Osteoblast (primary cell): ENCODE results near the gene CDH8. TPM values are rescaled to one million over a fixed set of nuclear protein-coding genes. Genes with fewer than 3 reads are reported as not detected.

Experiments
- DNase-seq: peaks from one replicate; pipeline ENCODE4 v3.0.0; 2011; ENCODE audit warnings: low spot score, mixed read lengths; ENCODE audit not compliant: insufficient read length; ENCODE audit errors: missing footprints
- H2AFZ ChIP-seq: 2 replicates; pipeline ENCODE4 v1.6.0; 2011; ENCODE audit warnings: mild to moderate bottlenecking, low read length
- H3K27ac ChIP-seq: 2 replicates; pipeline ENCODE4 v1.5.1; 2011; ENCODE audit warnings: mild to moderate bottlenecking, low read depth, low read length, moderate library complexity
- H3K27me3 ChIP-seq: 2 replicates; pipeline ENCODE4 v1.6.0; 2012; ENCODE audit warnings: mild to moderate bottlenecking, control low read depth, inconsistent platforms, low read length, moderate library complexity; ENCODE audit not compliant: insufficient read depth
- H3K36me3 ChIP-seq: 2 replicates; pipeline ENCODE4 v1.5.1; 2011; ENCODE audit warnings: mild to moderate bottlenecking, low read length, control low read depth, moderate library complexity; ENCODE audit not compliant: insufficient read depth
- H3K4me1 ChIP-seq: 2 replicates; pipeline ENCODE4 v1.5.1; 2011; ENCODE audit warnings: mild to moderate bottlenecking, low read length, control low read depth, moderate library complexity; ENCODE audit not compliant: insufficient read depth
- H3K4me2 ChIP-seq: 2 replicates; pipeline ENCODE4 v1.6.0; 2011; ENCODE audit warnings: mild to moderate bottlenecking, low read length; ENCODE audit not compliant: insufficient read depth
- H3K4me3 ChIP-seq: fragments of 200-600 bp; sonication (generic); 3 replicates; pipeline ENCODE4 v1.5.1; 2012; ENCODE audit warnings: mild to moderate bottlenecking, low read length, inconsistent platforms; ENCODE audit not compliant: insufficient read depth
- H3K79me2 ChIP-seq: 2 replicates; pipeline ENCODE4 v1.6.0; 2012; ENCODE audit warnings: mild to moderate bottlenecking, low read length, control low read depth, inconsistent platforms; ENCODE audit not compliant: insufficient read depth
- H3K9me3 ChIP-seq: 2 replicates; pipeline ENCODE4 v1.5.1; 2011; ENCODE audit warnings: low read depth, low read length, control low read depth
- H4K20me1 ChIP-seq: 2 replicates; pipeline ENCODE4 v1.6.0; 2012; ENCODE audit warnings: mild to moderate bottlenecking, low read length, control low read depth; ENCODE audit not compliant: insufficient read depth
- total RNA-seq: library from RNA; depleted of rRNA; stranded (reverse); fragments of >200 nt; gene quantifications from 2 replicates; pipeline ENCODE4 v1.2.3, GENCODE V29; 2012
- TF ChIP-seq, protein P1 (sequence below): IDR thresholded peaks from 2 replicates; pipeline ENCODE4 v1.5.1; 2011; ENCODE audit warnings: mild to moderate bottlenecking, low read depth, low read length, moderate library complexity; ENCODE audit errors: extremely low read depth

The CDH8 gene
- total RNA-seq, 1 donor = not detected

DNA sequence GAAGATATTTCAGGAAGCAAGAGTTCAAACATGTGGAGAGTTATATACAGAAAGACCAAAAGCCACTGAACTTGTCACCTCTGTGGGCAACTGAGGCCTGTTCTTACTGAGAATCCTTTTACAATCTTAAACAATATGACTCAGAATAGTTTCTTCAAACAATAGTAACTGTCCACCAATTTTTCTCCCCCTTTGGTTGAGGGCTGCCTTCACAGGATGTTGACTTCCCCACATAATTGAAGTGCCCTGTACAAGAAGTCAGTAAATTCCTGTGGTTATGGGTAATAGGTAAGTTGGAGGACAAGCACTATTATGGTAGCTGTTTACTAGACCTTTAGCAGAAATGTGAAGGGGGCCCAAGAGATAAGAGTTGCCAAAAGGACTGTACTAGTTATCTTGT lies 215.8 kb downstream of the CDH8 start:
- H3K79me2 ChIP-seq = no peaks in the 10 kb centered on the region
- H3K4me3 ChIP-seq = no peak overlapping the region
- TF ChIP-seq, protein P1, sequence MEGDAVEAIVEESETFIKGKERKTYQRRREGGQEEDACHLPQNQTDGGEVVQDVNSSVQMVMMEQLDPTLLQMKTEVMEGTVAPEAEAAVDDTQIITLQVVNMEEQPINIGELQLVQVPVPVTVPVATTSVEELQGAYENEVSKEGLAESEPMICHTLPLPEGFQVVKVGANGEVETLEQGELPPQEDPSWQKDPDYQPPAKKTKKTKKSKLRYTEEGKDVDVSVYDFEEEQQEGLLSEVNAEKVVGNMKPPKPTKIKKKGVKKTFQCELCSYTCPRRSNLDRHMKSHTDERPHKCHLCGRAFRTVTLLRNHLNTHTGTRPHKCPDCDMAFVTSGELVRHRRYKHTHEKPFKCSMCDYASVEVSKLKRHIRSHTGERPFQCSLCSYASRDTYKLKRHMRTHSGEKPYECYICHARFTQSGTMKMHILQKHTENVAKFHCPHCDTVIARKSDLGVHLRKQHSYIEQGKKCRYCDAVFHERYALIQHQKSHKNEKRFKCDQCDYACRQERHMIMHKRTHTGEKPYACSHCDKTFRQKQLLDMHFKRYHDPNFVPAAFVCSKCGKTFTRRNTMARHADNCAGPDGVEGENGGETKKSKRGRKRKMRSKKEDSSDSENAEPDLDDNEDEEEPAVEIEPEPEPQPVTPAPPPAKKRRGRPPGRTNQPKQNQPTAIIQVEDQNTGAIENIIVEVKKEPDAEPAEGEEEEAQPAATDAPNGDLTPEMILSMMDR = no peak
- H3K27me3 ChIP-seq = no peaks in the 10 kb centered on the region
- H4K20me1 ChIP-seq = no peaks in the 10 kb centered on the region
- H3K36me3 ChIP-seq = no peaks in the 10 kb centered on the region
- H2AFZ ChIP-seq = no peak overlapping the region
- no peak overlapping the region for H3K27ac ChIP-seq
- DNase-seq = no peak
- no peak overlapping the region for H3K4me2 ChIP-seq
- no peaks in the 10 kb centered on the region for H3K4me1 ChIP-seq
- no peaks in the 10 kb centered on the region for H3K9me3 ChIP-seq

DNA sequence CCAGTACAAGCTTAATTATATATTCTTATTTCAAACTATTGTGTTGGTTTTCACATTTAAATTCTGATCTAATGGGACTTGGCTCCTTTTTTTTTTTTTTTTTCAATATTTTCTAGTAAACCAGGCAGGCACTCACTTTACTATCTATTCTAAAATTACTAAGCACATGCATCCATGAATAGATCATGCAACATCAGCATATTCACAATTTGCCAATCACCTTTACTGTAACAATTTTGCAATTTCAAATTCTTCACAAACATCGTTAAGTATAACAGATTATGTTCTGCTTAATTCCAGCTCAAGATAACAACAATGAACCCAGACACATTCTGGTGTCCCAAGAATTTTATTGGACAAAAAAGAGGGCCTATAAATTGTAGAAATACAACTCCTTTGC lies 217.4 kb downstream of the CDH8 start:
- Histone ChIP-seq H3K9me3 (no peaks in the 10 kb centered on the region), H2AFZ (no peak overlapping the region), H3K4me1 (no peaks in the 10 kb centered on the region), H3K36me3 (no peaks in the 10 kb centered on the region), H3K27ac (no peak overlapping the region), H3K4me2 (no peak overlapping the region), H3K79me2 (no peaks in the 10 kb centered on the region), H3K27me3 (no peaks in the 10 kb centered on the region), H3K4me3 (no peak overlapping the region), H4K20me1 (no peaks in the 10 kb centered on the region)
- TF ChIP-seq, protein P1 = no peak
- no peak for DNase-seq

DNA sequence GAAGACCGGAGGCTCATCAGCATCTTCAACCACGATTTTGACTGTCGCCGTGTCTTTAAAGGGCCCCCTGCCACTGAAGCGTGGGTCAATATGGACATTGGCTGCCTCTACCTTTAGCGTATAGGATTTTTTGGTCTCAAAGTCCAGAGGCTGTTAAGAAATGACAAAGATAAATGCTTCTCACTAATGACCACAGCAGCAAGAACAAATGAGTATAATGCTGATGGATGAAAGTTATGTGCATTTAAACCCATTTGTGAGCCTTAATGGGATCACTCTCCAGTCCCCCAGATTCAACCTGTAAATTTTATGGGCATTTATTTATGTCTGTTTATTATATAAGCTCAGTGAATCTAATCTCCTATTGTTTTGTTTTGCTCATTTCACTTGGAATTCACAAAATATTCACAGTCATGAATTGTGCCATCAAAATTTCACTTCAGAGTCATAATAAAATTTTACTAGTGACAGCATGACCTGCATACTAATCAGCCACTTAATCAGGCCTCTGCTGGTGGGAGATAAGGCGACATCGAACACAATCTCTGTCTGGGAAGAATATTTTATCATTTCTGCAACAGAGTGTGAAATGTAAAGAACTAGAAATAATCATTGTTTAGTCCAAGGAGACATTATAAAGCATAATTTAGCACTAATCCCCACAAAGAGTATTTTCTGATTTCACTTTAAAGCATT lies 218.5 kb downstream of the CDH8 start:
- H3K27me3 ChIP-seq = no peaks in the 10 kb centered on the region
- DNase-seq = no peak
- TF ChIP-seq, protein P1 = no peak
- no peak overlapping the region for H3K4me3 ChIP-seq
- H3K9me3 ChIP-seq = no peaks in the 10 kb centered on the region
- H4K20me1 ChIP-seq = no peaks in the 10 kb centered on the region
- H3K4me1 ChIP-seq = no peaks in the 10 kb centered on the region
- no peak overlapping the region for H3K27ac ChIP-seq
- H2AFZ ChIP-seq = no peak overlapping the region
- H3K79me2 ChIP-seq = no peaks in the 10 kb centered on the region
- no peaks in the 10 kb centered on the region for H3K36me3 ChIP-seq
- H3K4me2 ChIP-seq = no peak overlapping the region

DNA sequence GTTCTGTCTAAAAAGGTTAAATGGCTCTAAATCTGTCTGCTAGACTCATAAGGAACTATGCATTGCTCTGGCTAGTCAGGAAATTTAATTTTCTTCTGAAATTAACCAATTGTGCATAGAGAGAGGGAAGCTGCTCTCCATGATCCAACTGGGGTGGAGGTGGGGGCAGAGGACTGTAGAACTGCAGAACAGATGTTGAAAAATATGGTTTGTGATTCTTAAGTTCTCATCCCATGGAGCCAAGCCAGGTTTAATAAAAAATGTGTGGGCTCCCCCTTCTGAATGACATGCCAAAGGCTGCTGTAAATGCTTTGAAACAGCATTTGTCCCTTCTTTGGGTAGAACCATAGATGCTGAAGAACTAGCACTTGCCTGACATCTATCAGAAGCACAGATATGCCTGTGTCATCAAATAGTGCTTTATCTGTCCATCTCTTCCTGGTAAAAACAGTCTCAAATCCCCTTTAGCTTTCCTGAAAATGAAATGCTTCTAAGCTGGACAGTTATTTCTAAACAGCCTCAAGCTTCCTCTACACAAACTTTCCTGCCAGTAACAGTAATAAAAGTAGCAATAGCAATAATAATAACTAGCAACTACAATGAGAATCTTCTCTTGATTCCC lies 221.4 kb downstream of the CDH8 start:
- TF ChIP-seq, protein P1 = no peak
- Histone ChIP-seq H3K4me1 (no peaks in the 10 kb centered on the region), H2AFZ (no peak overlapping the region), H3K9me3 (no peaks in the 10 kb centered on the region), H3K4me3 (no peak overlapping the region), H3K27me3 (no peaks in the 10 kb centered on the region), H3K79me2 (no peaks in the 10 kb centered on the region), H3K36me3 (no peaks in the 10 kb centered on the region), H4K20me1 (no peaks in the 10 kb centered on the region), H3K4me2 (no peak overlapping the region), H3K27ac (no peak overlapping the region)
- no peak for DNase-seq
